Upper lobe of left lung (tissue), 6 donors: Measurements from ENCODE around the gene S100A7. TPM values are rescaled to one million over a fixed set of nuclear protein-coding genes. Genes with fewer than 3 reads are reported as not detected.

Experiments
- ATAC-seq, 2 donors: fragments of 200-7000 bp; cut with Tn5 transposase; one replicate each; pipeline ENCODE4 v1.9.1; 2022; ENCODE audit warnings: mild to moderate bottlenecking in 2 of 2, moderate library complexity in 2 of 2; ENCODE audit not compliant: low FRiP score in 2 of 2
- DNase-seq, 2 donors: peaks; one replicate each; pipeline ENCODE4 v3.0.0-alpha.2; 2019 to 2020
- H3K27ac ChIP-seq, 4 donors: fragments of 200-600 bp; sonication (generic); one replicate each; pipeline ENCODE4 v1.5.1; 2016 to 2019
- H3K27me3 ChIP-seq, 4 donors: fragments of 200-600 bp; sonication (generic); one replicate each; pipeline ENCODE4 v1.5.1; 2017 to 2019
- H3K36me3 ChIP-seq, 4 donors: fragments of 200-600 bp; sonication (generic); one replicate each; pipeline ENCODE4 v1.5.1; 2016 to 2019
- H3K4me1 ChIP-seq, 4 donors: fragments of 200-600 bp; sonication (generic); one replicate each; pipeline ENCODE4 v1.5.1; 2018 to 2019
- H3K4me3 ChIP-seq, 4 donors: fragments of 200-600 bp; sonication (generic); one replicate each; pipeline ENCODE4 v1.5.1; 2017 to 2019; ENCODE audit warnings: mild to moderate bottlenecking in 2 of 4, moderate library complexity in 1 of 4
- H3K9me3 ChIP-seq, 4 donors: fragments of 200-600 bp; sonication (generic); one replicate each; pipeline ENCODE4 v1.5.1; 2018 to 2019
- EP300 ChIP-seq, 4 donors: sonication (generic); formaldehyde crosslinking; IDR thresholded peaks; one replicate each; pipeline ENCODE4 v1.5.1; 2017; ENCODE audit warnings: antibody characterized with exemption in 4 of 4, control low read depth in 2 of 4
- POLR2A ChIP-seq, 4 donors: fragments of 450-650 bp; IDR thresholded peaks; one replicate each; pipeline ENCODE4 v1.5.1; 2016 to 2017; ENCODE audit warnings: antibody characterized with exemption in 4 of 4, mild to moderate bottlenecking in 2 of 4
- POLR2AphosphoS5 ChIP-seq, 2 donors: sonication (generic); formaldehyde crosslinking; IDR thresholded peaks; one replicate each; pipeline ENCODE4 v1.5.1; 2017; ENCODE audit warnings: antibody characterized with exemption in 2 of 2
- WGBS, 2 donors: methylation state at CpG; one replicate each; pipeline ENCODE4 v1.1.5; 2017 to 2018; 5-methylcytosine and 5-hydroxymethylcytosine counted together
- total RNA-seq, 6 donors: library from RNA; depleted of rRNA in 4 of 6; stranded (reverse); fragments of >200 nt in 4 of 6; gene quantifications; one replicate each; pipeline versions ENCODE4 v1.1.0 to v1.2.1, GENCODE V29; 2016 to 2021
- TF ChIP-seq, protein P1 (sequence below), 6 experiments: fragments of 450-650 bp in 4 of 6; fragments of 200-600 bp in 2 of 6; sonication (generic) in 2 of 6; IDR thresholded peaks; one replicate each; pipeline ENCODE4 v1.5.1; 2016 to 2019; ENCODE audit warnings: antibody characterized with exemption in 6 of 6
- donor health status: DM: no; HTN: no; CAD: no; lungs with moderate emphysema.
- donor health status: DM: no; HTN: yes; CAD: no; lungs with severe emphysema.

The S100A7 gene
- total RNA-seq, 6 donors from 2014 or later: not detected

DNA sequence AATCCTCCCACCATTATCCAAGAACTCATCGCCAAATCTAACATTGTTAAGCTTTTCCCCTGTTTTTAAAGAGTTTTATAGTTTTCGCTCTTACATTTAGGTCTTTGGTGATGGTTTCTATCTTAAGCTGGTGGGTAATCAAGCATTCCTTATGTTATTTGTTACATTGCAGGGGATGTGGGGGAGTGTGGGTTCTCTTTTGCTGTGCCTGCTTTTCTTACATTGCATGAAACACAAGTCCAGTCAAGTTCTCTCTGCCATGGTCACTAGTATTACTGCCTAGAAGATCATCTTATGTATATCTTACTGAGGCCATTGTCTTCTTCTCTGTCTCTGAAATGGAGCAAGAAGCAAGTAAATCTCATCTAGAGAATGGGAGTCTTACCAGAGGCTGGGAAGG lies 27.3 kb upstream of the S100A7 start:
- DNase-seq (no peak), ATAC-seq (no peak)
- 97 to 100% methylated on average over 2 of the region's 2 CpGs for WGBS, 2 donors
- Histone ChIP-seq H3K4me3 (no peak overlapping the region), H3K27me3 (no peaks in the 10 kb centered on the region), H3K9me3 (no peaks in the 10 kb centered on the region), H3K4me1 (peaks cover 0 to 4% (median 0%) of the 10 kb centered on the region in 4 donors), H3K36me3 (no peaks in the 10 kb centered on the region), H3K27ac (no peak overlapping the region)
- TF ChIP-seq POLR2A (IDR thresholded peaks at IDR 0.05) (no peak), POLR2AphosphoS5 (IDR thresholded peaks at IDR 0.05) (no peak), EP300 (IDR thresholded peaks at IDR 0.05) (no peak)
- TF ChIP-seq, protein P1, sequence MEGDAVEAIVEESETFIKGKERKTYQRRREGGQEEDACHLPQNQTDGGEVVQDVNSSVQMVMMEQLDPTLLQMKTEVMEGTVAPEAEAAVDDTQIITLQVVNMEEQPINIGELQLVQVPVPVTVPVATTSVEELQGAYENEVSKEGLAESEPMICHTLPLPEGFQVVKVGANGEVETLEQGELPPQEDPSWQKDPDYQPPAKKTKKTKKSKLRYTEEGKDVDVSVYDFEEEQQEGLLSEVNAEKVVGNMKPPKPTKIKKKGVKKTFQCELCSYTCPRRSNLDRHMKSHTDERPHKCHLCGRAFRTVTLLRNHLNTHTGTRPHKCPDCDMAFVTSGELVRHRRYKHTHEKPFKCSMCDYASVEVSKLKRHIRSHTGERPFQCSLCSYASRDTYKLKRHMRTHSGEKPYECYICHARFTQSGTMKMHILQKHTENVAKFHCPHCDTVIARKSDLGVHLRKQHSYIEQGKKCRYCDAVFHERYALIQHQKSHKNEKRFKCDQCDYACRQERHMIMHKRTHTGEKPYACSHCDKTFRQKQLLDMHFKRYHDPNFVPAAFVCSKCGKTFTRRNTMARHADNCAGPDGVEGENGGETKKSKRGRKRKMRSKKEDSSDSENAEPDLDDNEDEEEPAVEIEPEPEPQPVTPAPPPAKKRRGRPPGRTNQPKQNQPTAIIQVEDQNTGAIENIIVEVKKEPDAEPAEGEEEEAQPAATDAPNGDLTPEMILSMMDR (IDR thresholded peaks at IDR 0.05): no peak

GRCh38 chr1:153485863-153486262 lies 25.4 kb upstream of the S100A7 start:
- no peaks in the 10 kb centered on the region for H3K27me3 ChIP-seq
- no peaks in the 10 kb centered on the region for H3K4me1 ChIP-seq
- ATAC-seq (no peak), DNase-seq (no peak)
- TF ChIP-seq, protein P1 (IDR thresholded peaks at IDR 0.05): no peak
- TF ChIP-seq POLR2A (IDR thresholded peaks at IDR 0.05) (no peak), EP300 (IDR thresholded peaks at IDR 0.05) (no peak), POLR2AphosphoS5 (IDR thresholded peaks at IDR 0.05) (no peak)
- no peaks in the 10 kb centered on the region for H3K9me3 ChIP-seq
- no peak overlapping the region for H3K27ac ChIP-seq
- no peaks in the 10 kb centered on the region for H3K36me3 ChIP-seq
- 67 to 71% methylated on average over 2 of the region's 2 CpGs for WGBS, 2 donors
- no peak overlapping the region for H3K4me3 ChIP-seq

GRCh38 chr1:153483776-153484175 lies 23.3 kb upstream of the S100A7 start:
- Histone ChIP-seq H3K36me3 (no peaks in the 10 kb centered on the region), H3K27ac (no peak overlapping the region), H3K27me3 (no peaks in the 10 kb centered on the region), H3K4me1 (no peaks in the 10 kb centered on the region), H3K4me3 (no peak overlapping the region), H3K9me3 (no peaks in the 10 kb centered on the region)
- TF ChIP-seq POLR2AphosphoS5 (IDR thresholded peaks at IDR 0.05) (no peak), POLR2A (IDR thresholded peaks at IDR 0.05) (no peak), EP300 (IDR thresholded peaks at IDR 0.05) (no peak)
- TF ChIP-seq, protein P1 (IDR thresholded peaks at IDR 0.05): no peak
- DNase-seq: no peak
- ATAC-seq: no peak
- WGBS, 2 donors: 39% methylated on average over 6 of the region's 6 CpGs

- Histone ChIP-seq H3K36me3 (no peaks in the 10 kb centered on the region), H3K9me3 (no peaks in the 10 kb centered on the region), H3K27ac (no peak overlapping the region), H3K4me3 (no peak overlapping the region), H3K4me1 (no peaks in the 10 kb centered on the region), H3K27me3 (no peaks in the 10 kb centered on the region)
- DNase-seq: no peak
- 32 to 42% methylated on average over 2 of the region's 2 CpGs for WGBS, 2 donors
- ATAC-seq: no peak
- TF ChIP-seq, protein P1 (IDR thresholded peaks at IDR 0.05): no peak
- TF ChIP-seq POLR2A (IDR thresholded peaks at IDR 0.05) (no peak), POLR2AphosphoS5 (IDR thresholded peaks at IDR 0.05) (no peak), EP300 (IDR thresholded peaks at IDR 0.05) (no peak)
Measured at GRCh38 chr1:153481124-153481523, 20.7 kb upstream of the S100A7 start.
